Astrocyte of the hippocampus (primary cell): ENCODE measurements around the gene CELF5.
"Not testable (repeated sequence)": the region's sequence is repeated elsewhere in the genome, so short reads cannot be mapped to it uniquely, and the experiment has no call there.

ENCODE experiments used
- DNase-seq: peaks from one replicate; pipeline ENCODE4 v3.0.0; 2011; ENCODE audit warnings: low read depth, low spot score

Gene CELF5

GRCh38 chr19:3322199-3322978 is 97.9 kb downstream of the CELF5 start:
- no peak for DNase-seq

- no peak for DNase-seq
Measured at GRCh38 chr19:3323026-3323425, 98.6 kb downstream of the CELF5 start.

- DNase-seq: no peak
Measured at GRCh38 chr19:3323658-3324057, 99.2 kb downstream of the CELF5 start.

GRCh38 chr19:3324405-3324856 is 100.0 kb downstream of the CELF5 start:
- DNase-seq: no peak

GRCh38 chr19:3325451-3325850 is 101.0 kb downstream of the CELF5 start:
- DNase-seq: no peak

- DNase-seq: no peak
Measured at GRCh38 chr19:3328743-3329142, 104.3 kb downstream of the CELF5 start.

GRCh38 chr19:3330047-3330446 is 105.6 kb downstream of the CELF5 start:
- DNase-seq: no peak

- DNase-seq: not testable (repeated sequence)
Measured at GRCh38 chr19:3332232-3332631, 107.8 kb downstream of the CELF5 start.

GRCh38 chr19:3333020-3333583 is 108.6 kb downstream of the CELF5 start:
- DNase-seq: no peak

GRCh38 chr19:3333662-3334061 is 109.2 kb downstream of the CELF5 start:
- DNase-seq: no peak

- DNase-seq: not testable (repeated sequence)
Measured at GRCh38 chr19:3334749-3335430, 110.4 kb downstream of the CELF5 start.

GRCh38 chr19:3335431-3336350 is 111.2 kb downstream of the CELF5 start:
- DNase-seq: no peak

- no peak for DNase-seq
Measured at GRCh38 chr19:3336351-3336679, 111.9 kb downstream of the CELF5 start.

GRCh38 chr19:3336680-3337523 is 112.4 kb downstream of the CELF5 start:
- DNase-seq: peak; percentile 90

- DNase-seq: no peak
Measured at GRCh38 chr19:3338541-3339181, 114.2 kb downstream of the CELF5 start.

GRCh38 chr19:3340340-3340739 is 115.9 kb downstream of the CELF5 start:
- no peak for DNase-seq

GRCh38 chr19:3342246-3342645 is 117.8 kb downstream of the CELF5 start:
- no peak for DNase-seq

- DNase-seq: not testable (repeated sequence)
Measured at GRCh38 chr19:3342962-3343361, 118.5 kb downstream of the CELF5 start.

- peak; percentile 67 for DNase-seq
Measured at GRCh38 chr19:3343619-3344502, 119.4 kb downstream of the CELF5 start.
